22Rv1 (cell line): ENCODE data around the gene MAP1S.

Experiments used
- ZFX ChIP-seq: fragments of 450-650 bp; IDR thresholded peaks from 2 replicates; pipeline ENCODE4 v1.6.1; 2017; ENCODE audit warnings: antibody characterized with exemption, borderline replicate concordance
- TF ChIP-seq, protein P1 (sequence below): fragments of 450-650 bp; IDR thresholded peaks from 2 replicates; pipeline ENCODE4 v1.5.1; 2017; ENCODE audit warnings: mild to moderate bottlenecking

GRCh38 chr19:17764348-17764747 lies 45.1 kb downstream of the MAP1S start:
- TF ChIP-seq, protein P1, sequence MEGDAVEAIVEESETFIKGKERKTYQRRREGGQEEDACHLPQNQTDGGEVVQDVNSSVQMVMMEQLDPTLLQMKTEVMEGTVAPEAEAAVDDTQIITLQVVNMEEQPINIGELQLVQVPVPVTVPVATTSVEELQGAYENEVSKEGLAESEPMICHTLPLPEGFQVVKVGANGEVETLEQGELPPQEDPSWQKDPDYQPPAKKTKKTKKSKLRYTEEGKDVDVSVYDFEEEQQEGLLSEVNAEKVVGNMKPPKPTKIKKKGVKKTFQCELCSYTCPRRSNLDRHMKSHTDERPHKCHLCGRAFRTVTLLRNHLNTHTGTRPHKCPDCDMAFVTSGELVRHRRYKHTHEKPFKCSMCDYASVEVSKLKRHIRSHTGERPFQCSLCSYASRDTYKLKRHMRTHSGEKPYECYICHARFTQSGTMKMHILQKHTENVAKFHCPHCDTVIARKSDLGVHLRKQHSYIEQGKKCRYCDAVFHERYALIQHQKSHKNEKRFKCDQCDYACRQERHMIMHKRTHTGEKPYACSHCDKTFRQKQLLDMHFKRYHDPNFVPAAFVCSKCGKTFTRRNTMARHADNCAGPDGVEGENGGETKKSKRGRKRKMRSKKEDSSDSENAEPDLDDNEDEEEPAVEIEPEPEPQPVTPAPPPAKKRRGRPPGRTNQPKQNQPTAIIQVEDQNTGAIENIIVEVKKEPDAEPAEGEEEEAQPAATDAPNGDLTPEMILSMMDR, result no peak
- TF ChIP-seq ZFX, result no peak
